HepG2 (cell line): ENCODE results near the gene PSMD1. TPM values are rescaled to one million over a fixed set of nuclear protein-coding genes. Genes with fewer than 3 reads are reported as not detected.
"Not testable (repeated sequence)": the region's sequence is repeated elsewhere in the genome, so short reads cannot be mapped to it uniquely, and the experiment has no call there.

Experiments
- ATAC-seq: fragments of 200-7000 bp; cut with Tn5 transposase; 3 replicates; pipeline ENCODE4 v1.9.1; 2020; ENCODE audit warnings: mild to moderate bottlenecking, moderate library complexity
- BruUV-seq: library from RNA; stranded (reverse); fragments of 400-500 nt; replicated peaks from 2 replicates; lab custom pipeline; 2021; lab: Mats Ljungman, UMichigan
- CTCF ChIA-PET: fragments of 300-600 bp; formaldehyde crosslinking; extraction: SDS; loops from one replicate; lab custom pipeline; 2021; ENCODE audit warnings: low total read pairs, inconsistent platforms, low intra/inter-chr PET ratio; lab: Yijun Ruan, JAX
- POLR2A ChIA-PET: fragments of 350-600 bp; sonication (Branson Sonifier 250); formaldehyde crosslinking; loops from one replicate; lab custom pipeline; 2020; ENCODE audit warnings: antibody characterized with exemption, inconsistent platforms; lab: Yijun Ruan, JAX
- DNase-seq: peaks from one replicate; pipeline ENCODE4 v3.0.0-alpha.2; 2015; ENCODE audit warnings: low spot score
- FAIRE-seq: peaks from 3 replicates; lab custom pipeline; 2011; peaks lifted over from hg19 to GRCh38; lab: Jason Lieb, UNC
- H2AFZ ChIP-seq: one replicate; pipeline ENCODE4 v1.6.1; 2011; ENCODE audit warnings: low read length, inconsistent platforms
- H3K27ac ChIP-seq: fragments of 300-600 bp; 3 replicates; pipeline ENCODE4 v1.8.0; 2011; ENCODE audit warnings: mixed run types, mild to moderate bottlenecking, mixed read lengths, low read length, inconsistent platforms; ENCODE audit not compliant: insufficient read depth; ENCODE audit errors: extremely low read length
- H3K27me3 ChIP-seq, 2 experiments: fragments of 200-600 bp in 1 of 2; 2 replicates in 1 of 2; 3 replicates in 1 of 2; pipeline versions ENCODE4 v1.6.0 to v1.8.0; 2011; ENCODE audit warnings: low read length in 2 of 2, mild to moderate bottlenecking in 2 of 2, moderate library complexity in 2 of 2, inconsistent platforms in 1 of 2; ENCODE audit not compliant: insufficient read depth in 2 of 2, control insufficient read depth in 1 of 2
- H3K36me3 ChIP-seq, 2 experiments: fragments of 200-600 bp in 1 of 2; replicated peaks in 1 of 2; 2 replicates in 1 of 2; 3 replicates in 1 of 2; pipeline versions ENCODE4 v1.5.1 to v1.8.0; 2011; ENCODE audit warnings: low read length in 2 of 2, inconsistent platforms in 1 of 2; ENCODE audit not compliant: insufficient read depth in 2 of 2, control insufficient read depth in 1 of 2
- H3K4me1 ChIP-seq: 2 replicates; pipeline ENCODE4 v1.5.1; 2012; ENCODE audit warnings: low read length, inconsistent platforms; ENCODE audit not compliant: insufficient read depth
- H3K4me2 ChIP-seq: 2 replicates; pipeline ENCODE4 v1.6.0; 2011; ENCODE audit warnings: low read depth, low read length, inconsistent platforms
- H3K4me3 ChIP-seq, 3 experiments: fragments of 200-600 bp in 1 of 3; sonication (generic), shearing (Covaris generic) in 1 of 3; replicated peaks in 1 of 3; 2 replicates each; pipeline ENCODE4 v1.5.1; 2011 to 2016; ENCODE audit warnings: low read length in 3 of 3, inconsistent platforms in 2 of 3, low read depth in 2 of 3, mild to moderate bottlenecking in 2 of 3, control low read depth in 1 of 3, mixed read lengths in 1 of 3; ENCODE audit not compliant: insufficient read depth in 1 of 3
- H3K79me2 ChIP-seq: one replicate; pipeline ENCODE4 v1.6.1; 2011; ENCODE audit warnings: low read length, inconsistent platforms; ENCODE audit not compliant: insufficient read depth
- H3K9ac ChIP-seq: 2 replicates; pipeline ENCODE4 v1.6.0; 2011; ENCODE audit warnings: mild to moderate bottlenecking, low read depth, low read length, inconsistent platforms; ENCODE audit not compliant: insufficient read depth
- H3K9me3 ChIP-seq: 2 replicates; pipeline ENCODE4 v1.5.1; 2012; ENCODE audit warnings: mild to moderate bottlenecking, low read length
- H4K20me1 ChIP-seq: 2 replicates; pipeline ENCODE4 v1.6.0; 2011; ENCODE audit warnings: inconsistent platforms, mild to moderate bottlenecking, low read length, moderate library complexity; ENCODE audit not compliant: insufficient read depth
- ATM ChIP-seq: fragments of 450-650 bp; IDR thresholded peaks from 2 replicates; pipeline ENCODE4 v1.7.1; 2017; ENCODE audit warnings: mild to moderate bottlenecking, borderline replicate concordance
- FIP1L1 ChIP-seq: fragments of 200-400 bp; formaldehyde crosslinking; IDR thresholded peaks from 2 replicates; pipeline ENCODE4 v1.6.1; 2018; ENCODE audit warnings: low read depth, mild to moderate bottlenecking, low read length, moderate library complexity, borderline replicate concordance; ENCODE audit not compliant: insufficient read depth
- FOXM1 ChIP-seq: sonication (generic); formaldehyde crosslinking; IDR thresholded peaks from 2 replicates; pipeline ENCODE4 v1.5.0; 2020; ENCODE audit warnings: missing genetic modification reagents
- HOXD1 ChIP-seq: sonication (generic); formaldehyde crosslinking; IDR thresholded peaks from 2 replicates; pipeline ENCODE4 v1.5.0; 2020; ENCODE audit warnings: missing genetic modification reagents
- JDP2 ChIP-seq: sonication (generic); formaldehyde crosslinking; IDR thresholded peaks from 2 replicates; pipeline ENCODE4 v1.8.1; 2022; ENCODE audit warnings: missing genetic modification reagents, borderline replicate concordance
- TOE1 ChIP-seq: sonication (generic); formaldehyde crosslinking; IDR thresholded peaks from 2 replicates; pipeline ENCODE4 v1.4.0; 2020; ENCODE audit warnings: mild to moderate bottlenecking, missing genetic modification reagents
- TRIM24 ChIP-seq: sonication (generic); formaldehyde crosslinking; IDR thresholded peaks from 2 replicates; pipeline ENCODE4 v1.8.0; 2022; ENCODE audit warnings: mild to moderate bottlenecking, missing genetic modification reagents
- ZBED4 ChIP-seq: sonication (generic); formaldehyde crosslinking; IDR thresholded peaks from 2 replicates; pipeline ENCODE4 v1.4.0; 2020; ENCODE audit warnings: missing genetic modification reagents, borderline replicate concordance
- ZFP36 ChIP-seq: fragments of 150-350 bp; IDR thresholded peaks from 2 replicates; pipeline ENCODE4 v1.6.1; 2018; ENCODE audit warnings: borderline replicate concordance, low read length, low read depth; ENCODE audit not compliant: partially characterized antibody
- ZKSCAN8 ChIP-seq: IDR thresholded peaks from 2 replicates; pipeline ENCODE4 v1.6.1; 2016; ENCODE audit warnings: borderline replicate concordance, missing genetic modification reagents, missing compliant biosample characterization
- ZMYM3 ChIP-seq: sonication (generic); formaldehyde crosslinking; IDR thresholded peaks from 2 replicates; pipeline ENCODE4 v1.5.1; 2020; ENCODE audit warnings: mild to moderate bottlenecking, missing genetic modification reagents
- ZNF24 ChIP-seq: fragments of 450-650 bp; IDR thresholded peaks from 2 replicates; pipeline ENCODE4 v1.6.1; 2017; ENCODE audit warnings: antibody characterized with exemption, mild to moderate bottlenecking
- ZNF383 ChIP-seq: sonication (generic); formaldehyde crosslinking; IDR thresholded peaks from 2 replicates; pipeline ENCODE4 v1.4.0; 2020; ENCODE audit warnings: missing genetic modification reagents, mild to moderate bottlenecking, borderline replicate concordance
- ZNF446 ChIP-seq: sonication (generic); formaldehyde crosslinking; IDR thresholded peaks from 2 replicates; pipeline ENCODE4 v1.5.0; 2020; ENCODE audit warnings: mild to moderate bottlenecking, missing genetic modification reagents
- ZNF510 ChIP-seq: sonication (generic); formaldehyde crosslinking; IDR thresholded peaks from 2 replicates; pipeline ENCODE4 v1.4.0; 2020; ENCODE audit warnings: low read depth, mild to moderate bottlenecking, missing genetic modification reagents
- WGBS: methylation state at CpG from one replicate; pipeline ENCODE4 v1.1.6; 2017; ENCODE audit warnings: low lambda C conversion rate; 5-methylcytosine and 5-hydroxymethylcytosine counted together
- in situ Hi-C: cut with HindIII; loops from 2 replicates; pipeline ENCODE4 v1.10.0; 2017; ENCODE audit warnings: low pct_unique_long_range_greater_than_20kb; ENCODE audit not compliant: extremely low pct_ligation_motif_present
- intact Hi-C: fragments of 100-400 bp; cut with micrococcal nuclease; formaldehyde crosslinking; loops from one replicate; pipeline ENCODE4 v1.10.0; 2022; ENCODE audit not compliant: unreplicated experiment
- polyA plus RNA-seq, 8 experiments: library from polyadenylated mRNA; depleted of rRNA in 3 of 8; stranded (reverse) in 7 of 8; unstranded in 1 of 8; fragments of >200 nt; fragmentation: Illumina TruSeq in 4 of 8; extraction: Trizol in 4 of 8; gene quantifications; 2 replicates each; pipeline versions ENCODE4 v1.2.1 to v1.2.3, GENCODE V29; 2011 to 2016; ENCODE audit warnings: low read depth in 4 of 8, missing spikeins in 1 of 8, mixed read lengths in 1 of 8; ENCODE audit not compliant: insufficient read depth in 1 of 8
- total RNA-seq, 5 experiments: library from RNA; depleted of rRNA; stranded (reverse); fragments of >200 nt; fragmentation: Illumina TruSeq; extraction: Trizol; gene quantifications; 2 replicates each; pipeline ENCODE4 v1.2.3, GENCODE V29; 2016; ENCODE audit warnings: low read depth in 1 of 5
- TF ChIP-seq, protein P1 (sequence below): sonication (generic); formaldehyde crosslinking; IDR thresholded peaks from 2 replicates; pipeline ENCODE4 v1.4.0; 2020; ENCODE audit warnings: mild to moderate bottlenecking, missing genetic modification reagents

PSMD1 gene
- total and polyA plus RNA-seq, 2 of the 13 experiments (the other 11 are each of a cell fraction or from before 2014, with no cell fraction given): 136 to 191 TPM

DNA sequence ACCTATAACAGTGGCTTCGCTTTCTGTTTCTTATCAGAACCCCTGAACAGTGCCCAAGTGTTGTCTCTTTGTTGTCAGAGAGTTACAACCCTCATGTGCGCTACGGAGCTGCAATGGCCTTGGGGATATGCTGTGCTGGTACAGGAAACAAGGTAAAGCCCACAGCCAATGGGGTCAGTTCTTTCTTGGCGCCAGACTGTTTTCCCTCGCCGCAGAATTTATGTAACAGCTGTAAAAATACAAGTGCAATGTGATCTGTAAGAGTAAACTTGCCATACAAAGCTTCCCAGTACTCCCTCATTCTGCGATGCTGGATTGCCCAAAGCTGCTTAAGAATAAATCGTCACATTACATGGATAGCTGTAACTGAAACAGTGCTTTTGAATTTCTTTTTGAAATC lies 82.0 kb downstream of the PSMD1 start (continued):
- TF ChIP-seq ZBED4: no peak
- TF ChIP-seq FOXM1 (CRISPR knock-in tag): no peak
- TF ChIP-seq ZNF510 (CRISPR knock-in tag): no peak
- no peak for TF ChIP-seq TRIM24
- no peak for TF ChIP-seq ZNF383 (CRISPR knock-in tag)

GRCh38 chr2:231139796-231140195 lies 83.1 kb downstream of the PSMD1 start:
- Histone ChIP-seq H3K27ac (no peak overlapping the region), H2AFZ (no peak overlapping the region), H3K9ac (no peak overlapping the region), H4K20me1 (no peaks in the 10 kb centered on the region), H3K4me3 (no peak overlapping the region), H3K79me2 (no peaks in the 10 kb centered on the region), H3K4me2 (no peak overlapping the region), H3K9me3 (no peaks in the 10 kb centered on the region), H3K36me3 (peaks cover 5 to 16% of the 10 kb centered on the region in 2 experiments), H3K4me1 (no peaks in the 10 kb centered on the region), H3K27me3 (no peaks in the 10 kb centered on the region)
- TF ChIP-seq ZFP36 (no peak), ZKSCAN8 (CRISPR knock-in tag) (no peak), TOE1 (CRISPR knock-in tag) (no peak), FIP1L1 (no peak), ZNF446 (no peak), JDP2 (CRISPR knock-in tag) (no peak), ATM (no peak), ZNF24 (no peak), ZMYM3 (CRISPR knock-in tag) (no peak), HOXD1 (no peak)
- TF ChIP-seq, protein P1, sequence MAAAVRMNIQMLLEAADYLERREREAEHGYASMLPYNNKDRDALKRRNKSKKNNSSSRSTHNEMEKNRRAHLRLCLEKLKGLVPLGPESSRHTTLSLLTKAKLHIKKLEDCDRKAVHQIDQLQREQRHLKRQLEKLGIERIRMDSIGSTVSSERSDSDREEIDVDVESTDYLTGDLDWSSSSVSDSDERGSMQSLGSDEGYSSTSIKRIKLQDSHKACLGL: no peak
- BruUV-seq: no TSS peak
- ChIA-PET CTCF (no interaction called here), POLR2A (no interaction called here)
- no peak for ATAC-seq
- FAIRE-seq: no peak
- in situ Hi-C loops: no loop called here
- intact Hi-C loops: no loop called here
- no peak for DNase-seq

DNA sequence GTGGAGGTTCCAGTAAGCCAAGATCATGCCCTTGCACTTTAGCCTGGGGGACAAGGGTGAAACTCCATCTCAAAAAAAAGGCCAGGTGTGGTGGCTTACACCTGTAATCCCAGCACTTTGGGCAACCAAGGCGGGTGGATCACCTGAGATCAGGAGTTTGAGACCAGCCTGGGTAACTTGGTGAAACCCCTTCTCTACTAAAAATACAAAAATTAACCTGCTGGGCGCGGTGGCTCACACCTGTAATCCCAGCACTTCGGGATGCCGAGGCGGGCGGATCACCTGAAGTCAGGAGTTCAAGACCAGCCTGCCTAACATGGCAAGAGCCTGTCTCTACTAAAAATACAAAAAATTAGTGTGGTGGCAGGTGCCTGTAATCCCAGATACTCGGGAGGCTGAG lies 84.1 kb downstream of the PSMD1 start:
- H3K9me3 ChIP-seq, CTCF ChIA-PET, H3K4me1 ChIP-seq, DNase-seq, H3K4me2 ChIP-seq, H4K20me1 ChIP-seq, H2AFZ ChIP-seq, H3K27ac ChIP-seq, in situ Hi-C loops, H3K79me2 ChIP-seq, H3K9ac ChIP-seq, FAIRE-seq, BruUV-seq, H3K4me3 ChIP-seq, intact Hi-C loops, H3K27me3 ChIP-seq, ATAC-seq, POLR2A ChIA-PET: not testable (repeated sequence)
- peaks cover 5 to 16% of the 10 kb centered on the region in 2 experiments for H3K36me3 ChIP-seq
- 99% methylated on average over 8 of the region's 8 CpGs for WGBS
